Anterior cingulate cortex (tissue), 58 donors: ENCODE measurements around the gene MT1A.
"Not testable (repeated sequence)": the region's sequence is repeated elsewhere in the genome, so short reads cannot be mapped to it uniquely, and the experiment has no call there.

Experiments
- DNase-seq, 58 donors: peaks; one replicate each; lab custom pipeline; 2025; lab: John Stamatoyannopoulos, UW

The MT1A gene

GRCh38 chr16:56672171-56672570, 33.7 kb downstream of the MT1A start:
- DNase-seq = not testable (repeated sequence)

GRCh38 chr16:56672761-56673536, 34.5 kb downstream of the MT1A start:
- DNase-seq = no peak

GRCh38 chr16:56673921-56674320, 35.5 kb downstream of the MT1A start:
- peak in 4 of 58 donors; percentile 12 to 39 (median 16) for DNase-seq

- not testable (repeated sequence) for DNase-seq
These were observed 36.1 kb downstream of the MT1A start for GRCh38 chr16:56674570-56674969.

GRCh38 chr16:56675685-56676210, 37.3 kb downstream of the MT1A start:
- DNase-seq = no peak

- no peak for DNase-seq
These were observed 39.0 kb downstream of the MT1A start for GRCh38 chr16:56677474-56677873.

GRCh38 chr16:56679078-56679730, 40.7 kb downstream of the MT1A start:
- DNase-seq = no peak

GRCh38 chr16:56679818-56680217, 41.4 kb downstream of the MT1A start:
- DNase-seq = no peak

- DNase-seq = peak; percentile 48 to 92 (median 82)
These were observed 43.7 kb downstream of the MT1A start, which contains the start of gene MT1X for GRCh38 chr16:56681939-56682702. MT1X (plus strand) TSS chr16:56682470; CDS start chr16:56682541, 71 bp downstream.

- DNase-seq = peak in 1 of 58 donors; percentile 18
These were observed 44.4 kb downstream of the MT1A start for GRCh38 chr16:56682703-56683397.

GRCh38 chr16:56683424-56684172, 45.1 kb downstream of the MT1A start:
- DNase-seq = peak in 2 of 58 donors; percentile 12 to 21

GRCh38 chr16:56684256-56684925, 45.9 kb downstream of the MT1A start:
- DNase-seq = peak in 7 of 58 donors; percentile 12 to 56 (median 36)

- peak in 3 of 58 donors; percentile 31 to 68 (median 56) for DNase-seq
These were observed 46.6 kb downstream of the MT1A start for GRCh38 chr16:56684926-56685590.

- DNase-seq = no peak
These were observed 48.3 kb downstream of the MT1A start for GRCh38 chr16:56686758-56687157.

GRCh38 chr16:56688762-56689161, 50.3 kb downstream of the MT1A start:
- no peak for DNase-seq

- DNase-seq = no peak
These were observed 50.7 kb downstream of the MT1A start for GRCh38 chr16:56689171-56689570.
